Smooth muscle cell (in vitro differentiated cells): ENCODE data around the gene FRMD4B. TPM values are rescaled to one million over a fixed set of nuclear protein-coding genes. Genes with fewer than 3 reads are reported as not detected.

ENCODE experiments used
- DNase-seq: peaks from one replicate; lab custom pipeline; 2025; ENCODE audit not compliant: unreplicated experiment; lab: John Stamatoyannopoulos, UW
- H2AFZ ChIP-seq: fragments of 200-600 bp; sonication (generic); 2 replicates; pipeline ENCODE4 v1.6.0; 2016; ENCODE audit warnings: antibody characterized with exemption, low read depth, mild to moderate bottlenecking
- H3F3A ChIP-seq: fragments of 200-600 bp; sonication (generic); 2 replicates; pipeline ENCODE4 v1.6.0; 2017; ENCODE audit warnings: antibody characterized with exemption, low read depth
- H3K27ac ChIP-seq: fragments of 200-600 bp; sonication (generic); 2 replicates; pipeline ENCODE4 v1.5.1; 2016; ENCODE audit warnings: low read depth, mild to moderate bottlenecking
- H3K27me3 ChIP-seq: fragments of 200-600 bp; sonication (generic); 2 replicates; pipeline ENCODE4 v1.6.1; 2016; ENCODE audit warnings: low read depth, mild to moderate bottlenecking
- H3K36me3 ChIP-seq: fragments of 200-600 bp; sonication (generic); 2 replicates; pipeline ENCODE4 v1.5.1; 2016; ENCODE audit warnings: low read depth
- H3K4me1 ChIP-seq: fragments of 200-600 bp; sonication (generic); 2 replicates; pipeline ENCODE4 v1.5.1; 2016; ENCODE audit warnings: low read depth
- H3K4me2 ChIP-seq: fragments of 200-600 bp; sonication (generic); 2 replicates; pipeline ENCODE4 v1.6.0; 2016; ENCODE audit warnings: mild to moderate bottlenecking
- H3K4me3 ChIP-seq: fragments of 200-600 bp; sonication (generic); 2 replicates; pipeline ENCODE4 v1.5.1; 2016; ENCODE audit warnings: mild to moderate bottlenecking
- H3K79me2 ChIP-seq: fragments of 200-600 bp; sonication (generic); 2 replicates; pipeline ENCODE4 v1.6.0; 2016; ENCODE audit warnings: low read depth, mild to moderate bottlenecking
- H3K9ac ChIP-seq: fragments of 200-600 bp; sonication (generic); 2 replicates; pipeline ENCODE4 v1.6.0; 2016; ENCODE audit warnings: low read depth
- H3K9me3 ChIP-seq: fragments of 200-600 bp; sonication (generic); replicated peaks from 2 replicates; pipeline ENCODE4 v1.5.1; 2016; ENCODE audit warnings: low read depth
- H4K20me1 ChIP-seq: fragments of 200-600 bp; sonication (generic); 2 replicates; pipeline ENCODE4 v1.6.0; 2016; ENCODE audit warnings: low read depth
- CTCF ChIP-seq: fragments of 200-600 bp; sonication (generic); IDR thresholded peaks from 2 replicates; pipeline ENCODE4 v1.5.1; 2017; ENCODE audit warnings: borderline replicate concordance, mild to moderate bottlenecking, antibody characterized with exemption; ENCODE audit not compliant: insufficient read depth, poor library complexity, severe bottlenecking
- WGBS: methylation state at CpG from one replicate; pipeline ENCODE4 v1.1.7; 2016; ENCODE audit warnings: low lambda C conversion rate; 5-methylcytosine and 5-hydroxymethylcytosine counted together
- polyA plus RNA-seq: library from polyadenylated mRNA; unstranded; fragments of >200 nt; fragmentation: Nextera tagmentation; extraction: Ambion mirVana; gene quantifications from 2 replicates; pipeline ENCODE4 v1.2.1, GENCODE V29; 2016
- total RNA-seq: library from RNA; depleted of rRNA; stranded (reverse); fragments of >200 nt; gene quantifications from 2 replicates; pipeline ENCODE4 v1.2.3, GENCODE V29; 2014

Gene FRMD4B
- total and polyA plus RNA-seq, 2 experiments from 2014 or later: 3.7 to 24.3 TPM

GRCh38 chr3:69142797-69143454 is 243.0 kb downstream of the FRMD4B start:
- Histone ChIP-seq H4K20me1 (no peaks in the 10 kb centered on the region), H3K36me3 (no peaks in the 10 kb centered on the region), H3K9me3 (no peaks in the 10 kb centered on the region), H3K79me2 (no peaks in the 10 kb centered on the region), H3K4me1 (peaks cover 8% of the 10 kb centered on the region), H3F3A (no peaks in the 10 kb centered on the region), H3K27ac (no peak overlapping the region), H3K4me3 (no peak overlapping the region), H3K9ac (no peak overlapping the region), H3K27me3 (peaks cover 25% of the 10 kb centered on the region), H2AFZ (no peak overlapping the region), H3K4me2 (no peak overlapping the region)
- DNase-seq: no peak
- no peak for TF ChIP-seq CTCF
- 55% methylated on average over 4 of the region's 4 CpGs for WGBS

- 48% methylated on average over 3 of the region's 3 CpGs for whole genome bisulfite sequencing
- no peak overlapping the region for H3K4me3 ChIP-seq
- H3K4me2 ChIP-seq: no peak overlapping the region
- no peaks in the 10 kb centered on the region for H3F3A ChIP-seq
- no peaks in the 10 kb centered on the region for H3K36me3 ChIP-seq
- no peaks in the 10 kb centered on the region for H4K20me1 ChIP-seq
- no peak overlapping the region for H2AFZ ChIP-seq
- no peak for TF ChIP-seq CTCF
- H3K79me2 ChIP-seq: no peaks in the 10 kb centered on the region
- H3K27me3 ChIP-seq: peaks cover 25% of the 10 kb centered on the region
- peaks cover 8% of the 10 kb centered on the region for H3K4me1 ChIP-seq
- H3K9me3 ChIP-seq: no peaks in the 10 kb centered on the region
- no peak overlapping the region for H3K27ac ChIP-seq
- no peak for DNase-seq
- H3K9ac ChIP-seq: no peak overlapping the region
Observed at GRCh38 chr3:69142090-69142489, 243.8 kb downstream of the FRMD4B start.

GRCh38 chr3:69141313-69141712 is 244.6 kb downstream of the FRMD4B start:
- no peak for TF ChIP-seq CTCF
- Histone ChIP-seq H3K36me3 (no peaks in the 10 kb centered on the region), H3K4me3 (no peak overlapping the region), H3K79me2 (no peaks in the 10 kb centered on the region), H3K4me1 (peaks cover 8% of the 10 kb centered on the region), H2AFZ (no peak overlapping the region), H3K4me2 (no peak overlapping the region), H3K9ac (no peak overlapping the region), H3F3A (no peaks in the 10 kb centered on the region), H3K27me3 (peaks cover 25% of the 10 kb centered on the region), H3K27ac (no peak overlapping the region), H3K9me3 (no peaks in the 10 kb centered on the region), H4K20me1 (no peaks in the 10 kb centered on the region)
- no peak for DNase-seq

- no peaks in the 10 kb centered on the region for H3F3A ChIP-seq
- H3K9me3 ChIP-seq: no peaks in the 10 kb centered on the region
- H2AFZ ChIP-seq: no peak overlapping the region
- H3K36me3 ChIP-seq: no peaks in the 10 kb centered on the region
- no peak overlapping the region for H3K9ac ChIP-seq
- H3K27ac ChIP-seq: no peak overlapping the region
- 91% methylated on average over 2 of the region's 2 CpGs for WGBS
- H3K27me3 ChIP-seq: peaks cover 25% of the 10 kb centered on the region
- H3K79me2 ChIP-seq: no peaks in the 10 kb centered on the region
- no peak overlapping the region for H3K4me3 ChIP-seq
- no peak for DNase-seq
- H3K4me2 ChIP-seq: no peak overlapping the region
- no peaks in the 10 kb centered on the region for H4K20me1 ChIP-seq
- TF ChIP-seq CTCF: no peak
- H3K4me1 ChIP-seq: no peaks in the 10 kb centered on the region
Observed at GRCh38 chr3:69137412-69137811, 248.5 kb downstream of the FRMD4B start.
